Measurements from ENCODE around the gene PTPRD.

Gene PTPRD

DNA sequence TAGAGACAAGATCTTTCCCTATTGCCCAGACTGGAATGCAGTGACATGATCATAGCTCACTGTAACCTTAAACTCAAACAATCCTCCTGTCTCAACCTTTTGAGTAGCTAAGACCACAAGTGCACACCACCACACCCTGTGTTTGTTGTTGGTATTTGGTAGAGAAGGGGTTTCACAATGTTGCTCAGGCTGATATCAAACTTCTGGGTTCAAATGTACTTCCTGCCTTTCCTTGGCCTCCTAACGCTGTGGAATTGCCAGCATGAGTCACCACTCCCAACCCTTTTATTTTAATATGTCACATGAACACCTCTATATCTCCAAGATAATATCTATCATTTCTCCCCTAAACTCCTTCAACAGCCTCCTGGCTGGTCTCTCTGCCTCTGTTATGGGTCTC lies 719.0 kb downstream of the PTPRD start:
- DNase-seq (ENCODE audit: low read depth) = no peak

- no peak for DNase-seq (ENCODE audit: low read depth)
Measured at GRCh38 chr9:9892217-9892616, 720.6 kb downstream of the PTPRD start.

GRCh38 chr9:9881692-9882091 lies 731.1 kb downstream of the PTPRD start:
- DNase-seq (ENCODE audit: low read depth) = no peak

DNA sequence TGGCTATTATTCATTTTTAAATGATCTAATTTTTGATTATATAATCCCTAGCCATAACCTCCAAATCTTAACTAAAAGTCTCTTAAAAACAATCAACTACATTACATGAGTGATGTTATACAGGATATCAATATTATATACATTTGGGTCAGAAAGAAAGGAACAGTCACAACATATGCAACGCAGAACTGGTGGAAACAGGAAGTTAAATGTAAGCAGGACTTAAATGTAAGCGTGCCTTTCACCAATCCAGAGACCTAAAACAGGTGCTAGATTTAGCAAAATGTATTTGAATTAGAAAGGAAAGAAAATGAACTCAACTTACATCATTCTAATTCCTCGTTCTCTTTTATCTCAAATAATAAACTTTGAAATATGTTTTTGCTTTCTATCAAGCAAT lies 738.5 kb downstream of the PTPRD start:
- no peak for DNase-seq (ENCODE audit: low read depth)

- no peak for DNase-seq (ENCODE audit: low read depth)
Measured at GRCh38 chr9:9862235-9862810, 750.5 kb downstream of the PTPRD start.

DNA sequence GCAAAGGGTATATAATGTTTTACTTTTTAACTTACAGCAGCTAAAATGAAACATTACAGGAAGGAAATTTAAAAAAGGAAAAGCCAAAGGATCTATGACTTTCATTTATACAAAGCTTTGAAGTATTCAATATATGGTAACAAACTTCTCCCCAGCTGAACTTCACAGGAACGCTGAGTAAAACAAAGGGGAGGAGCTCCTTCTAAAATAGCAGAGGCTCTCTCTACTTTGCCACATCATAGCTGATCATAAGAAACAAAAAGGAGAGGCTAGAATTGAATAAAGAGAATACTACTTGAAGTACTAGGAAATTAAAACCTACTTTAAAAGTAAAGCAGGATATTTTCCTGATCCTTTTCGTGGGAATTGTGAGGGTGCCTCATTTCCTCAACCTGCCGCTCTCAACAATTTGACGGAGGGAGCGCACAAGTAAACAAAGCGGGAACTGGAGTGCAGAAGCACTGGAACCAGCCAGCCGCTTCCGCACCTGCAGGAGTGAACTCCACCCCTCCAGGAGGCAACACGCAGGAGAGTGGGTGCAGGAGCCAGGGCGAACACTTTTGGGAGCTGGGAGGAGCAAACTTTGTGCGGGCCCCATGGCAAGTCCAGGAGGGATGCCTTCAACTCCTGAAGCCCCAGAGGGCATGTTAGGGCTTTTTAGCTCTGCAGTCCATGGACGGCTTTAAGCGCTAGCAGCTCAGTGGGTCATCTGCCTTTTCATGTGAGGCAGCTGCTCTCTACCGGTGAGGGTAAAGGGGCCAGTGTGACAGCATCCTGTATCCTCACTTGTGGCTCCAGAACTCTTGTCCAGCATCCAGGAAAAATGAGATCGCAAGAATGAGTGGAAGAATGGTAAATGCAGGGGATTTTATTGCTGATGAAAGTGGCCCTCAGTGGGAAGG lies 757.4 kb downstream of the PTPRD start:
- DNase-seq (ENCODE audit: low read depth) = no peak

- DNase-seq (ENCODE audit: low read depth) = no peak
Measured at GRCh38 chr9:9847750-9848149, 765.1 kb downstream of the PTPRD start.

DNA sequence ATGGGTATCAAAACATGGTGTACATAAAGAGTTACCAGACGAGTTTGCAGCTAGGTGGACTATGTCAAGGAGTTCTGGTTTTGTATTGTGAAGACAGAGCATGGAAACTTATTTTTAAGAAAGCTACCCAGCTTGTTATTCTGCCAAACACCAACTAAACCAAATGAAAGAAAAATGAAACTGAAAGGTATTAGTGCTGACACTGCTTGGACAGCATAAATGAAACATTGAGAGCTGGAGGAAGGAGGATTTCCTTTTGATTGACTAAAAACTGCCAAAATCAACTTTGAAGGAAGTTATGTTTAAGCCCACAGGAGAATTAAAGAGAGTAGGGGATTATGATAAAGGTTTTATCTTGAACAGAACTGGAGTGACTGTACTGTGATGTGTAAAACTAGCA lies 766.2 kb downstream of the PTPRD start:
- DNase-seq (ENCODE audit: low read depth) = no peak

DNA sequence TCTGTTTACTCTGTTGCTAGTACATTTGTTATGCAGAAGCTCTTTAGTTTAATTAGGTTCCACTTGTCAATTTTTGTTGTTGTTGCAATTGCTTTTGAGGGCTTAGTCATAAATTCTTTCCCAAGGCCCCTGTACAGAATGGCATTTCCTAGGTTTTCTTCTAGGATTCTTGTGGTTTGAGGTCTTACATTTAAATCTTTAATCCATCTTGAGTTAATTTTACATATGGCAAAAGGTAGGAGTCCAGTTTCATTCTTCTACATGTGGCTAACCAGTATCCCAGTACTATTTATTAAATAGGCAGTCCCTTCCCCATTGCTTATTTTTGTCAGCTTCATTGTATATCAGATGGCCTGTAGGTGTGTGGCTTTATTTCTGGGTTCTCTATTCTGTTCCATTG lies 792.4 kb downstream of the PTPRD start:
- no peak for DNase-seq (ENCODE audit: low read depth)

GRCh38 chr9:9819886-9820285 lies 792.9 kb downstream of the PTPRD start:
- DNase-seq (ENCODE audit: low read depth) = no peak

- no peak for DNase-seq (ENCODE audit: low read depth)
Measured at GRCh38 chr9:9817176-9817575, 795.6 kb downstream of the PTPRD start.

- DNase-seq (ENCODE audit: low read depth) = no peak
Measured at GRCh38 chr9:9804109-9804508, 808.7 kb downstream of the PTPRD start.

GRCh38 chr9:9799287-9799686 lies 813.5 kb downstream of the PTPRD start:
- no peak for DNase-seq (ENCODE audit: low read depth)

- no peak for DNase-seq (ENCODE audit: low read depth)
Measured at GRCh38 chr9:9792144-9792857, 820.5 kb downstream of the PTPRD start.

GRCh38 chr9:9791611-9792010 lies 821.2 kb downstream of the PTPRD start:
- DNase-seq (ENCODE audit: low read depth) = no peak

DNA sequence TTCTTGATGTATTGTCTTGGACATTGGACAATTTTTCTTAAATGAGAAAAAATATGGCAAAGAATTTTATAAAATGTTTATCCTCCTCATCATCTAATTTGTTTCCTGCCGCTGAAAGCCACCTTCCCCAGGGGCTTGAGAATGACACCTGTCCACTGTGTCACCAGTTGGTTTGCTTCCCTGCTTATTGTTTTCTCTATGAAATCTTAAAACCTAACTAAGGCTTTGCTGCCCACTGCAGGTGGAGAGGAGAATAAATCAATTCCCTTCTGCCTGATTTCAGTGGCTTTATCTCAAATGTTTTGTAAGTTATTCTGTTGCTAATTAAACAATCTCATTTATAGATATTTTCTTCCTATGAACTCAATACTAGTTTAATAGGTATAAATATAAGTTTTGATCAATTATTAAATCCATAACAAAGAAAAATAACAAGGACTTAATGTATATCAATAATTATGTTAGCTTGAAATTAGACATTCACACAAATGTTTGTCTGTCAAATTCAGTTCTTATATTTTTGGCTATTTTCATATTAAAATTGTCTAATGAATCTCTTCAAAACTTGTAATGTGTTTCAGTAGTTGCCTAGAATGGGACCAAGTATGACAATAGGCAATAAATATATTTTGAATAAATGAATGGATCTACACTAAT lies 822.5 kb downstream of the PTPRD start:
- no peak for DNase-seq (ENCODE audit: low read depth)

DNA sequence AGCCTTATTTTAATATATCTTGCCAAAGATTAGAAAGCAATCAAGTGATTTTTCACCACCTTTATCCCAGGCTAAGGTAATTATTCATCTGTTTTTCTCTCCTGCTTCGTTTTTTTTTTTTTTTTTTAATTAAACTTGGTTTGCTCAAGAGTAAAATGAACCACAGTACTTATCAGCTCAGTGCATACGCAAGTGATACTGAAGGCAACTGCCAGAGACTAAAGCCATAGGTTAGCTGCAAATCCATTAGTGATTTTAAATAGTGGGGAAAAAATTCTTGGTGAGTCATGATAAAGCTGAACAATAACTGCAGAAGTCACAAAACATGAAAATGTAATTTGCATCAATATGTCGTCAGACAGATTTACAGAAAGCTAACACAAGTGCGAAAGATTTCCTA lies 829.1 kb downstream of the PTPRD start:
- no peak for DNase-seq (ENCODE audit: low read depth)

DNA sequence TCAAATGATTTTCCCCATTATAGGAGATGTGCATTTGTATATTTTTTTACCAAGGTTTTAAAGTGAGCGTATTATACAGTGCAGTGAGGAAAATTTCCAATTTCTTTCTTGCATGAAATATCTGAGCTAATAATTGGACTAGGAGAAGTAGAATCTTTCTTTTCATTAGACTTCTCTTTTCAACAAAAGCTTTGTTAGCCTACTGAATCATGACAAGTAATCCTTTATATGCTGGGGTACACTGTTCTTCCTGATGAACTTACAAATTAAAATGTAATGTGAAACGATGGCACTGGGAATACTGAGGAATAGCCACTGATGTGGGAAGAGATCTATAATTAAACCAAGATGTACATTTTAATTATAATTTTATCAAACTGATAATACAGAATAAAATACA lies 829.6 kb downstream of the PTPRD start:
- no peak for DNase-seq (ENCODE audit: low read depth)

GRCh38 chr9:9778293-9778692 lies 834.5 kb downstream of the PTPRD start:
- DNase-seq (ENCODE audit: low read depth) = no peak

- no peak for DNase-seq (ENCODE audit: low read depth)
Measured at GRCh38 chr9:9774471-9774870, 838.3 kb downstream of the PTPRD start.

- DNase-seq (ENCODE audit: low read depth) = no peak
Measured at GRCh38 chr9:9771314-9771713, 841.5 kb downstream of the PTPRD start.

DNA sequence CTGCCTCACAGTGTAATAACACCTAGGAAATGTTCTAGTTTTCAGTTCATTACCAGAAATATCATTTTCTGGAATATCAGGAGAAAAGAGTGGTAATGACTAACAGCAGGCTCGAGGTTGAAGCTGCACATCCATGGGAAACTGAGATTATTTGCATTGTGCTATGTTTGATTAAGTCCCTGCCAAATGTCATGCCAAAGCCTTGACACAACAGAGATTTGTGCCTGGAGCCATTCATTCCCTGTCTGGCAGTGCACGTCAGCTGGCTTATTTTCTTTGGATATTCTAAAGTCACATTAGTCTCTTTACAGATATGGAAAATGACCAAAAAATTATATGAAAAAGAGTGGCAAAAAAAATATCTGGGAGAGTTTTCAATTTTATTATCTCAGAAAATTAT lies 848.0 kb downstream of the PTPRD start:
- DNase-seq (ENCODE audit: low read depth) = no peak

GRCh38 chr9:9754186-9754585 lies 858.6 kb downstream of the PTPRD start:
- no peak for DNase-seq (ENCODE audit: low read depth)
